BE2C (cell line): ENCODE measurements around the gene KCNRG. TPM values are rescaled to one million over a fixed set of nuclear protein-coding genes. Genes with fewer than 3 reads are reported as not detected.

Experiments used
- DNase-seq: peaks from one replicate; pipeline ENCODE4 v3.0.0-alpha.2; 2020
- H3K27me3 ChIP-seq: fragments of 250-450 bp; sonication (Bioruptor Pico); 2 replicates; pipeline ENCODE4 v1.5.1; 2020; ENCODE audit warnings: mild to moderate bottlenecking
- H3K36me3 ChIP-seq: fragments of 250-450 bp; sonication (Bioruptor Pico); 2 replicates; pipeline ENCODE4 v1.5.1; 2020; ENCODE audit warnings: mild to moderate bottlenecking
- H3K4me1 ChIP-seq: fragments of 250-450 bp; sonication (Bioruptor Pico); 2 replicates; pipeline ENCODE4 v1.5.1; 2020
- H3K4me3 ChIP-seq: 2 replicates; pipeline ENCODE4 v1.5.1; 2011; ENCODE audit warnings: low read depth, low read length
- H3K9me3 ChIP-seq: fragments of 250-450 bp; sonication (Bioruptor Pico); 2 replicates; pipeline ENCODE4 v1.5.1; 2020
- CTCF ChIP-seq: IDR thresholded peaks from 2 replicates; pipeline ENCODE4 v1.5.1; 2012; ENCODE audit warnings: mild to moderate bottlenecking, low read depth, low read length
- polyA plus RNA-seq: library from polyadenylated mRNA; unstranded; fragments of >200 nt; gene quantifications from one replicate; pipeline ENCODE4 v1.2.1, GENCODE V29; 2012; ENCODE audit warnings: low read depth, missing spikeins; ENCODE audit not compliant: insufficient read length, insufficient read depth

KCNRG gene
- polyA plus RNA-seq: not detected

GRCh38 chr13:50015258-50015657 lies at the start of gene KCNRG:
TSS of gene KCNRG (plus strand) at chr13:50015444. CDS start at chr13:50015494, 50 bp downstream.
- no peak for DNase-seq
- Histone ChIP-seq H3K27me3 (no peaks in the 10 kb centered on the region), H3K4me3 (no peak within 1 kb of the TSS), H3K9me3 (no peaks in the 10 kb centered on the region), H3K36me3 (peaks cover 35% of the 10 kb centered on the region), H3K4me1 (no peaks in the 10 kb centered on the region)
- no peak for TF ChIP-seq CTCF

DNA sequence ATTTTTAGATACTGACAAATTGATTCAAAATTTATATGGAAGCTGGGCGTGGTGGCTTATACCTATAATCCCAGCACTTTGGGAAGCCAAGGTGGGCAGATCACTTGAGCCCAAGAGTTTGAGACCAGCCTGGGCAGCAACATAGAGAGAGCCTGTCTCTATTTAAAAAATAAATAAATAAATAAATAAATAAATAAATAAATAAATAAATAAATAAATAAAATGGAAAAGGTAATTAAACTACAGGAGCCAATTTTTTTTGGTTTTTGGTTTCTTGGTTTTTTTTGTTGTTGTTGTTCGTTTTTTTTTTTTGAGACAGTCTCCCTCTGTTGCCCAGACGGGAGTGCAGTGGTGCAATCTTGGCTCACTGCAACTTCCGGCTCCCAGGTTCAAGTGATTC lies 47.8 kb upstream of the KCNRG start:
- DNase-seq: no peak
- no peaks in the 10 kb centered on the region; the same call in 1 of the 2 replicates for H3K9me3 ChIP-seq
- no peaks in the 10 kb centered on the region for H3K4me1 ChIP-seq
- no peaks in the 10 kb centered on the region for H3K36me3 ChIP-seq
- TF ChIP-seq CTCF: no peak
- H3K27me3 ChIP-seq: no peaks in the 10 kb centered on the region
- H3K4me3 ChIP-seq: no peak overlapping the region

GRCh38 chr13:49972709-49973108 lies 42.5 kb upstream of the KCNRG start:
- no peak overlapping the region for H3K4me3 ChIP-seq
- no peaks in the 10 kb centered on the region for H3K4me1 ChIP-seq
- H3K9me3 ChIP-seq: no peaks in the 10 kb centered on the region; the same call in 1 of the 2 replicates
- no peaks in the 10 kb centered on the region for H3K27me3 ChIP-seq
- no peaks in the 10 kb centered on the region for H3K36me3 ChIP-seq
- TF ChIP-seq CTCF: no peak
- no peak for DNase-seq

GRCh38 chr13:49975826-49976225 lies 39.4 kb upstream of the KCNRG start:
- DNase-seq: no peak
- H3K27me3 ChIP-seq: no peaks in the 10 kb centered on the region
- no peaks in the 10 kb centered on the region for H3K4me1 ChIP-seq
- H3K36me3 ChIP-seq: no peaks in the 10 kb centered on the region
- no peak overlapping the region for H3K4me3 ChIP-seq
- H3K9me3 ChIP-seq: no peaks in the 10 kb centered on the region
- TF ChIP-seq CTCF: no peak

- no peaks in the 10 kb centered on the region for H3K9me3 ChIP-seq
- DNase-seq: peak; percentile 69
- H3K4me3 ChIP-seq: no peak overlapping the region
- H3K36me3 ChIP-seq: no peaks in the 10 kb centered on the region
- H3K27me3 ChIP-seq: no peaks in the 10 kb centered on the region
- H3K4me1 ChIP-seq: no peaks in the 10 kb centered on the region
- peak; percentile 98 for TF ChIP-seq CTCF
Observed at GRCh38 chr13:49976314-49977258, 38.7 kb upstream of the KCNRG start.

DNA sequence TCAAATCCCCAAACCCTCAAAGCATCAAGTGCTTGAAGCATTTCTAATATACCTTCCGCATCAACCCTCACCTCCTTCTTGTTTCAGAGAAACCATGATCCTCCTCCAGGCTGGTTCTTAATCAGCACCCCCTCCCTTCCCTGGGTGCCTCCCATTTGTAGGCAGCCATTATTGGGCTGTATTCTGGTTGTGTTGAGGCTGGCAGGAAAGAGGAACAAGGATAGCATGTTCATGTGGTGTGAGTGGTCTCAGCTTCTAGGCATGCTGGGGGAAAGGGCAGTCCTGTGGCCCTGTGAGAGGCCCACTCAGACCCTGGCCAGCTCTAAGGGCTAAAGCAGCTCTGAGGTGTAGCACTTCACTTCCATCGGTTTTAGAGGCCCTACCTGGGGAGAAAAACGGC lies 37.3 kb upstream of the KCNRG start:
- no peaks in the 10 kb centered on the region for H3K36me3 ChIP-seq
- H3K4me1 ChIP-seq: no peaks in the 10 kb centered on the region
- no peak overlapping the region for H3K4me3 ChIP-seq
- no peaks in the 10 kb centered on the region for H3K27me3 ChIP-seq
- TF ChIP-seq CTCF: no peak
- DNase-seq: no peak
- no peaks in the 10 kb centered on the region for H3K9me3 ChIP-seq
